PC-3 (cell line): Measurements from ENCODE around the gene FAF2. TPM values are rescaled to one million over a fixed set of nuclear protein-coding genes. Genes with fewer than 3 reads are reported as not detected.

Experiments
- ATAC-seq: fragments of 200-7000 bp; cut with Tn5 transposase; 2 replicates; pipeline ENCODE4 v1.9.1; 2020; ENCODE audit warnings: mild to moderate bottlenecking, moderate library complexity
- BruUV-seq: library from RNA; stranded (reverse); fragments of 400-500 nt; replicated peaks from 2 replicates; lab custom pipeline; 2021; lab: Mats Ljungman, UMichigan
- CTCF ChIA-PET: fragments of 300-600 bp; sonication (Branson Sonifier 250); formaldehyde crosslinking; loops from one replicate; lab custom pipeline; 2022; ENCODE audit warnings: antibody characterized with exemption; lab: Charles Lee
- POLR2A ChIA-PET: fragments of 300-600 bp; sonication (Branson Sonifier 250); formaldehyde crosslinking; loops from one replicate; lab custom pipeline; 2022; ENCODE audit warnings: antibody characterized with exemption; ENCODE audit not compliant: unreplicated experiment; lab: Charles Lee
- DNase-seq: peaks from one replicate; pipeline ENCODE4 v3.0.0-alpha.2; 2015
- H2AFZ ChIP-seq: fragments of 300-600 bp; sonication (generic); 2 replicates; pipeline ENCODE4 v1.6.0; 2016; ENCODE audit warnings: antibody characterized with exemption, low read length
- H3F3A ChIP-seq: fragments of 300-600 bp; sonication (generic); one replicate; pipeline ENCODE4 v1.6.0; 2017; ENCODE audit warnings: antibody characterized with exemption, low read length, control low read depth, mild to moderate bottlenecking; ENCODE audit not compliant: unreplicated experiment
- H3K27ac ChIP-seq: fragments of 300-600 bp; sonication (generic); 2 replicates; pipeline ENCODE4 v1.5.1; 2016; ENCODE audit warnings: mild to moderate bottlenecking, low read length
- H3K27me3 ChIP-seq: fragments of 300-600 bp; sonication (generic); 2 replicates; pipeline ENCODE4 v1.6.1; 2016; ENCODE audit warnings: low read length, mixed read lengths
- H3K36me3 ChIP-seq: fragments of 300-600 bp; sonication (generic); 2 replicates; pipeline ENCODE4 v1.6.1; 2016; ENCODE audit warnings: low read depth, mixed run types, low read length, mixed read lengths
- H3K4me1 ChIP-seq: fragments of 300-600 bp; sonication (generic); 2 replicates; pipeline ENCODE4 v1.5.1; 2016; ENCODE audit warnings: low read length; ENCODE audit not compliant: insufficient read depth
- H3K4me2 ChIP-seq: fragments of 300-600 bp; sonication (generic); 2 replicates; pipeline ENCODE4 v1.6.0; 2016; ENCODE audit warnings: low read length
- H3K4me3 ChIP-seq: fragments of 300-600 bp; sonication (generic); 2 replicates; pipeline ENCODE4 v1.5.1; 2016; ENCODE audit warnings: mild to moderate bottlenecking, low read length, mixed read lengths
- H3K79me2 ChIP-seq: fragments of 300-600 bp; sonication (generic); 2 replicates; pipeline ENCODE4 v1.6.1; 2017; ENCODE audit warnings: low read length, mixed read lengths
- H3K9ac ChIP-seq: fragments of 300-600 bp; sonication (generic); 2 replicates; pipeline ENCODE4 v1.6.0; 2016; ENCODE audit warnings: mild to moderate bottlenecking, low read length
- H3K9me2 ChIP-seq: fragments of 300-600 bp; sonication (generic); replicated peaks from 2 replicates; pipeline ENCODE4 v1.6.1; 2016; ENCODE audit warnings: mixed run types, low read length, mixed read lengths
- H3K9me3 ChIP-seq: fragments of 300-600 bp; sonication (generic); 2 replicates; pipeline ENCODE4 v1.6.1; 2016; ENCODE audit warnings: low read length, mixed read lengths
- H4K20me1 ChIP-seq: fragments of 300-600 bp; sonication (generic); 2 replicates; pipeline ENCODE4 v1.6.1; 2016; ENCODE audit warnings: low read length, mixed read lengths
- CTCF ChIP-seq: fragments of 300-600 bp; sonication (generic); conservative IDR thresholded peaks from 2 replicates; pipeline ENCODE4 v1.5.1; 2017; ENCODE audit warnings: antibody characterized with exemption, low read depth, mild to moderate bottlenecking, low read length
- EZH2 ChIP-seq: fragments of 300-600 bp; sonication (generic); IDR thresholded peaks from one replicate; pipeline ENCODE4 v1.6.1; 2017; ENCODE audit warnings: antibody characterized with exemption, mild to moderate bottlenecking, low read length; ENCODE audit not compliant: unreplicated experiment
- EZH2phosphoT487 ChIP-seq: fragments of 300-600 bp; sonication (generic); IDR thresholded peaks from 2 replicates; pipeline ENCODE4 v1.6.1; 2018; ENCODE audit warnings: mild to moderate bottlenecking, antibody characterized with exemption, low read length, borderline replicate concordance
- intact Hi-C: fragments of 100-400 bp; cut with micrococcal nuclease; formaldehyde crosslinking; loops from 2 replicates; pipeline ENCODE4 v1.9.0; 2023
- total RNA-seq: library from RNA; depleted of rRNA; stranded (reverse); fragments of >200 nt; gene quantifications from 2 replicates; pipeline ENCODE4 v1.2.3, GENCODE V29; 2014

Gene FAF2
- total RNA-seq, 1 experiment from 2014 or later = 51.4 TPM

- Histone ChIP-seq H3F3A (peaks cover 21% of the 10 kb centered on the region), H3K27me3 (no peaks in the 10 kb centered on the region), H3K79me2 (peaks cover 40% of the 10 kb centered on the region), H3K4me1 (peaks cover 47% of the 10 kb centered on the region), H3K36me3 (peaks cover 50% of the 10 kb centered on the region), H3K4me3 (no peak overlapping the region), H3K4me2 (peak overlapping the region; percentile 33), H2AFZ (no peak overlapping the region), H4K20me1 (peaks cover 13% of the 10 kb centered on the region; the same call in 1 of the 2 replicates), H3K9ac (no peak overlapping the region), H3K9me3 (no peaks in the 10 kb centered on the region), H3K9me2 (no peaks in the 10 kb centered on the region), H3K27ac (peak overlapping the region; percentile 5; the same call in 1 of the 2 replicates)
- intact Hi-C loops = no loop called here
- no TSS peak for BruUV-seq
- POLR2A ChIA-PET = no interaction called here
- DNase-seq (peak; percentile 75), ATAC-seq (peak; percentile 2; the same call in 1 of the 2 replicates)
- CTCF ChIA-PET = interaction anchor here (0.7 kb wide), 1 partner anchor 283 kb away, joined by 9 read pairs; no protein-coding TSS in a partner anchor
- TF ChIP-seq EZH2phosphoT487 = no peak
- no peak for TF ChIP-seq EZH2
- TF ChIP-seq CTCF = no peak
These were observed 40.9 kb downstream of the FAF2 start for GRCh38 chr5:176489077-176489476.

- no peak overlapping the region for H3K9ac ChIP-seq
- DNase-seq (peak; percentile 44), ATAC-seq (peak; percentile 21)
- H3K4me3 ChIP-seq = peak overlapping the region; percentile 12; the same call in 1 of the 2 replicates
- POLR2A ChIA-PET = no interaction called here
- H3K36me3 ChIP-seq = peaks cover 55% of the 10 kb centered on the region
- no peaks in the 10 kb centered on the region for H3K9me2 ChIP-seq
- H3K9me3 ChIP-seq = no peaks in the 10 kb centered on the region
- peaks cover 47% of the 10 kb centered on the region for H3K4me1 ChIP-seq
- CTCF ChIA-PET = no interaction called here
- BruUV-seq = no TSS peak
- H4K20me1 ChIP-seq = peaks cover 13% of the 10 kb centered on the region; the same call in 1 of the 2 replicates
- H3K27me3 ChIP-seq = no peaks in the 10 kb centered on the region
- no peak overlapping the region for H2AFZ ChIP-seq
- peak overlapping the region; percentile 65 for H3K27ac ChIP-seq
- intact Hi-C loops = loop anchor here (2.0 kb wide), 2 partner anchors 18 to 42 kb away; partner anchors contain the start of gene FAF2
- TF ChIP-seq EZH2phosphoT487 (no peak), CTCF (peak; percentile 40)
- peak overlapping the region; percentile 49 for H3K4me2 ChIP-seq
- peaks cover 21% of the 10 kb centered on the region for H3F3A ChIP-seq
- H3K79me2 ChIP-seq = peaks cover 34% of the 10 kb centered on the region
These were observed 42.1 kb downstream of the FAF2 start for GRCh38 chr5:176490301-176490700.

- Histone ChIP-seq H3K4me2 (peak overlapping the region; percentile 49), H3K79me2 (peaks cover 29% of the 10 kb centered on the region), H3K36me3 (peaks cover 57% of the 10 kb centered on the region), H3K4me1 (peaks cover 47% of the 10 kb centered on the region), H3K27ac (peak overlapping the region; percentile 65), H3K27me3 (no peaks in the 10 kb centered on the region), H3K4me3 (no peak overlapping the region), H3K9me2 (no peaks in the 10 kb centered on the region), H3F3A (peaks cover 21% of the 10 kb centered on the region), H2AFZ (no peak overlapping the region), H4K20me1 (peaks cover 13% of the 10 kb centered on the region; the same call in 1 of the 2 replicates), H3K9me3 (no peaks in the 10 kb centered on the region), H3K9ac (no peak overlapping the region)
- peak; percentile 90 for ATAC-seq
- TF ChIP-seq CTCF (no peak), EZH2 (no peak), EZH2phosphoT487 (no peak)
- ChIA-PET POLR2A (interaction anchor here (0.7 kb wide), 1 partner anchor 36 kb away, joined by 6 read pairs; no protein-coding TSS in a partner anchor), CTCF (interaction anchor here (0.6 kb wide), 1 partner anchor 43 kb away, joined by 6 read pairs; no protein-coding TSS in a partner anchor)
- peak; percentile 93 for DNase-seq
- intact Hi-C loops = loop anchor here (1.0 to 2.0 kb wide), 4 partner anchors 18 to 75 kb away; partner anchors contain the start of genes CLTB, FAF2 and RNF44
- no TSS peak for BruUV-seq
These were observed 42.9 kb downstream of the FAF2 start for GRCh38 chr5:176491101-176491502.
